GM19193 (cell line): ENCODE measurements around the gene MRGPRG.

Experiments
- POLR2A ChIP-seq: IDR thresholded peaks from 4 replicates; pipeline ENCODE4 v1.6.1; 2011; ENCODE audit not compliant: insufficient read depth, insufficient read length; ENCODE audit errors: extremely low read depth

Gene MRGPRG

DNA sequence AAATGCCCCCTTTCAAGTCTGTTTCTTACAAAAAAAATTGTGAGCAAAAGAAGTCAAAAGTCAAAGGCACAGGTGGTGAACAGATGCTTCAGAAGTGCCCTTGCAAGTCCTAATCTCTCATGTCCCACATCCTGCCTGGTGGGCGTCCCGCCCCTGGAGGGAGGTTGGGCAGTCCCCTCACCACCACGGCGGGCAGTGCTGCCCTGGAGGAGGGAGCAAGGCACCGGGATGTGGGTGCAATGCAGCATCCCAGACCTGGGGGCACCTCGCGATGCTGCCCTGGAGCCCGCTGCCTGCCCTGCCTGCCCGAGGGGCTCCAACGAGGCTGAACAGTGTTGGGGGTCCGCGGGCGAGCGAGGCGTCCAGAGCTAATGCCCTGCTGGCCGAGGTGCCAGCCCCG lies 15.9 kb downstream of the MRGPRG start:
- no peak for TF ChIP-seq POLR2A

DNA sequence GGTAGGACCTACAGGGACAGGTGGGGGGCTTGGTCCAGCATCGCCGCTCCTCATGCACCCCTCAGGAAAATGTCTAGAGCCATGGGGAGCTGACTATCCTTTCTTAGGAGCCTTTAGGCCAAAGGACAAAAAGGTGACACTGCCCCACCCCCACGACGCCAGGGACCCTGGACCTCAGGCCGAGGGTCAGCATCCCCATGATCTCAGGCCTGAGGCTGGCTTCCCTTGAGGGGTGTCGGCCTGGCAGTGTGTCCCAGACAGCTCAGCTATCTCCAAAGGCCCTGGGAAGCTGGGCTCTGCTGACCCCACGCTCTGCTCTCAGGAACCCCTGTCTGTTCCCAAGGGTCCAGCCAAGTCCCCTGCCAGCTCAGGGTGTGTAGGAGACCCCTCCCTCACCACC lies 16.3 kb downstream of the MRGPRG start:
- TF ChIP-seq POLR2A, result no peak

DNA sequence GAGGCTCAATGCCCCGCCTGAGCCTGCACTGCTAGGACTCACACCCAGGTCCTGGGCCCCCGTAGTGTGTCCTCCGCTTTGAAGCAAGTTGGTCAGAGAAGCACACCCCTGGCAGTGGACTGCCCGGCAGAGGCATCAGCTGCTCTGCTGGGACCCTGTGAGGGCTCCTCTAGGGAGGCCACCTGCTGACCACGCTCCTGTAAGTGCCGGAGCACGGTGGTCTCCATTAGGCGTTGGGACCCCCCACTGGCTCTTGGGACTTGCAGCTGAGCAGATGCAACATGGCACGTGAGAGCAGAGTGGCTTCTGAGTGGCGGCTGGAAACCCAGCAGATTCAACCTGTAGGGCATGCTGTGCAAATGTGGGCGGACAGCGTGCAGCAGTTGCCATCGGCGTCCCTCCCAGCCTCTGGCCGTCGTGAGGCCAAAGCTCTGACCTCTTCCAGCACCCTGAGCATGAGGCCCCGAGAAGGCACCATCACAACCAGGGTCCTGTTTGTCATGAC lies 16.9 kb downstream of the MRGPRG start:
- TF ChIP-seq POLR2A, result no peak

DNA sequence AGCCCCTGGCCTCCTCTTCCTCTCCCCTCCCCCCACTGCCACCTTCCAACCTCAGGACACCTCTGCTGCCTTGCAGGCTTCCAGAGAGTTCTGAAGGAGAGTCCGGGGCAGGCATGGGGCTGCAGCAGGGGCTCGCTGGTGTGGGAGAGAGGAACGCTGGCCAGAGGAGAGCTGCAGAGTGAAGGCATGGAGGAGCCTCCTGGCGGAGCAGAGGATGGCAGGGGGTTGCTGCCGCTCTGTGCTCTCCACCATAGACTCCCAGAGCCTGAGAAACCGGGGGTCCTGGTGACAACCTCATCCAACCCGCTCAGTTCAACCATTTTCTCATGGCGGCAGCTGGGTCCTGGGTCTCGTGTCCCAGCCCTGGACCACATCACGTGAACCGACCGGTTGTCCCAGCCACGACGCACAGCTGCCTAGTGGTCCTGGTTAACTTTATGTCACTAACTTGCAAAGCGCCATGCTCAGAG lies 17.5 kb downstream of the MRGPRG start:
- no peak for TF ChIP-seq POLR2A

DNA sequence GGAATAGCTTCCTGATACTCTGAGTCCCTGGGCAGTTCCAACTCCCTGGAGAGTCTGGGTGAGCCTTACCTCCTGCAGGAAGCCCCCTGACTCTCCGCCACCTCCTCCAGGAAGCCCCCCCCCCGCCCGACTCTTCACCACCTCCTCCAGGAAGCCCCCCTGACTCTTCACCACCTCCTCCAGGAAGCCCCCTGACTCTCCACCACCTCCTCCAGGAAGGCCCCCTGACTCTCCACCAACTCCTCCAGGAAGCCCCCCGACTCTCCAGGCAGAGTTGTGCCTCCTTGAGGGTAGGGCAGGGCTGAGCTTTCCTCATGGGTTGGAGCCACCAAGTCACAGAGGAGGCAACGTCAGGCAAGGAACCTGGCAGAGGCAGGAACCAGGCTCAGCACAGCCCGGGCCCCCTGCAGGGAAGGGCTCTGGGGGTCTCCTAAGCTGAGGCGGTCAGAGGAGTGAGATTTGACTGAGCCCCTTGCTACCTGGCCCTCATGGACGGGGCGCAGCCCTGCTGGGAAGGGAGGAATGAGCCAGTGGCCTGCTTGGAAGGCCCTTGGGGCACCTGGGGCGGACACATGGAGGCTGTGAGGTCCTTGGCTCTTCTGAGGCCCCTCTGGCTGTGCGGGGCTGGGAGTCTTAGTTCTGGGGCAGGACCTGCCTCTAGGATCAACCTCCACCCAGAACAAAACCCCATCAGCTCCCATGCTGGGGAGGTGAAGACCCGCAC lies 18.1 kb downstream of the MRGPRG start:
- no peak for TF ChIP-seq POLR2A

DNA sequence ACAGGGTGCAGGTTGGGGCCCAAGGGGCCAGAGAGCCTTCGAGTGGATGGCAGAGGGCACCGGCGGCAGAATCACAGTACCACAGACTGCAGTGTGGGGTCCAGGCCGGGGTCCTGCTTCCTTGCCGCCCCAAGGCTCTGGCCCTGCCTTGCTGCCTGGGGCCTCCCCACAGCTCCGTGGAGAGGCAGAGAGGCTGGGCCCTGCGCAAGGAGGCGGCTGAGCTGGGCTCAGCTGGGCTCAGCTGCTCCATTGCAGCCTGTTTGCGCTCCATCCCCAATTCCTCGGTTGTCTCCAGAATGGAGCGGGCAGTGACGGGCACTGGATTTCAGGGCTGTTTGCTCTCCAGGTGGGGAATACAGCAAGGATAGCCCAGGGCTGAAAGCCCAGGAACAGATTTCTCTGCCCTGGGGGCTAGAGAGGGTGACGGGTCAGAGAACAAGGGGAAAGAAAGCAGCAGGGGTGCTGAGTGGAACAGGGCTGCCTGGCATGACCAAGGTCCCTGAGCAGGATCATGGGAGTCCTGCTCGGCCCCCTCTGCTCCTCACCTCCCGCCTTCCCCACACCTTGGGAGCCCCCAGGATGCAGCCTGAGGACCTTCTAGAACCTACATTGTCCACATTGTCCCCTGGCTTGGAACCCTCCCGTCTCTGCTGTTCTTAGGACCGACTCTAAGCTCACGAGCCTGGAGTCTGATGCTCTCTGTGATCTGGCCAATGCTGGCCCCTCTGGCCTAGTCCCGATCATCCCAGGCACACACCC lies 18.9 kb downstream of the MRGPRG start:
- TF ChIP-seq POLR2A, result no peak

DNA sequence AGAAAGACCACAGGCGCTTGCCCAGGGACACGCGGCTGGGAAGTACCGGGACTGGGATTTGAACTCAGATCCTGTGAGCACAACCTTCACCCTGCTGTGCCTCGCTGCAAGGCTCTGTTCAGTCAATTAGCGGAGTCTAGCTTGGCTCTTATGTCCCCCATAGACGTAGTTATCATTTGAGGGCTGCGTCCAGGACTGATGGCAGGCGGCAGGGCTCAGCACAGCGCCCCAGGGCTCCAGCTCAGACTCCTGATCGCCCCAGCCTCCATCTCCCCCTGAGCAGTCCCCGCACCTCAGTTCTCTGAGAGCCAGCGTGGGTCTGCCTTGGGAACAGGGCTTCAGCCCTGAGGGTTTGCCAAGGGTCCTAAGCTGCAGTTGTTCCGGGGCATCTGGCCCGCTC lies 19.8 kb downstream of the MRGPRG start:
- TF ChIP-seq POLR2A, result no peak

DNA sequence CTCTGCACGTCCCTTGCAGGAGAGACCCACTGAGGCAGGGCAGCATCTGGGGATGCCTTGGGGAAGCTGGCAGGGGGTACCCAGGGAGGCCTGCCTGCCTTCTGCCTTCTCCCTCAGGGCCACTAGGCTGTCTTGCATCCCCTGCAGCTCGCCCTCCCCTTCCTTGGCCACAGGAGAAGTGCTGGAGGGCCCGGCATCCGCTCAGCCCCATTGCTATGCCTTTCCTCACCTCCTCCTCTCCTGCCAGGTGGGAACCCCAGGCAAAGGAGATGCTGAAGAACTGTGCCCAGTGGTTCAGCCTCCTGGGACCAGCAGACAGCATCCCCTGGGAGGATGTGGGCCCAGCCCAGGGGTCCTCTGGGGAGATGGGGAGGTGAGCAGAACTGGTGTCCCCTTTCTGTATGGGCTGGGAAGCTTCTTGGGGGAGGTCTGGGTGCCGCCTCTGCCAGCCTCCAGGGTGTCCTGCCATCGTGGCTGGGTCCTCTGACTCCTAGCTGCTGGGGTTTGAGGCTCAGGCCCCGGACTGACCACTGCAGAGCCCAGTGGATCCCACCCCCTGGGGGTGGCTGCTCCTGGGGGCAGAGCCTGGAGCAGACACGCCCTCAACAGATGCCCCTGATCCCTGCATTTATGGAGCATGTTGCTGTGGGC lies 20.6 kb downstream of the MRGPRG start:
- TF ChIP-seq POLR2A, result no peak

DNA sequence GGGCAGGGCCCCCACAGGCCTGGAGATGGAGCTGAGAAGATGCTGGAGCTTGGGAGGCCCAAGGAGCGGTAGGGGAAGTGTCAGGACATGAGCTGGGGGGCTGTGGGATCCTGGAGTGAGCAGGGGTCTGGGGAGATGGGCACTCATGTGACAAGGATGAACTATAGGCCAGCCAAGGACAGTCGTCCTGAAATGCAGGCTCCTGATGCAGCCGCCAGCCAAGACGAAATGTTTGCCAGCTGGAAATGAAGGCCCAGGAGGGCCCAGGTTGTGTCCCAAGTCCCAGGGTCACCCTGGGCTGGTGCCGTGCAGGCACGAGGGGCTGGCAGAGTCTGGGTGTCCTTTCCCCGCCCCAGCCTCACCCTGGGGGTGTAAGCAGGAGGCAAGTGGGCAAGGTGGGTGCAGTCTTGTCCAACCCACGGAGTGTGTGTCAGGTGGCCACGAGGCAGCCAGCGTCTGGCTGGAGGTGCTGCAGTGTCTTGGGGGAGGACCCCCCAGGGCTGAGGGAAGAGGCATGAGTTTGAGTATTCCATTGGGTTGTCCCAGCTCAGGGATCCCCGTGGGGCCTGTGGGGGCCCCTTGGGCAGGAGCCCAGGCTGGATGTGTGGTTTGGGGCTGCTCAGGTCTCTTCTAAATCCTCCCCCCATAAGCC lies 21.4 kb downstream of the MRGPRG start:
- no peak for TF ChIP-seq POLR2A

DNA sequence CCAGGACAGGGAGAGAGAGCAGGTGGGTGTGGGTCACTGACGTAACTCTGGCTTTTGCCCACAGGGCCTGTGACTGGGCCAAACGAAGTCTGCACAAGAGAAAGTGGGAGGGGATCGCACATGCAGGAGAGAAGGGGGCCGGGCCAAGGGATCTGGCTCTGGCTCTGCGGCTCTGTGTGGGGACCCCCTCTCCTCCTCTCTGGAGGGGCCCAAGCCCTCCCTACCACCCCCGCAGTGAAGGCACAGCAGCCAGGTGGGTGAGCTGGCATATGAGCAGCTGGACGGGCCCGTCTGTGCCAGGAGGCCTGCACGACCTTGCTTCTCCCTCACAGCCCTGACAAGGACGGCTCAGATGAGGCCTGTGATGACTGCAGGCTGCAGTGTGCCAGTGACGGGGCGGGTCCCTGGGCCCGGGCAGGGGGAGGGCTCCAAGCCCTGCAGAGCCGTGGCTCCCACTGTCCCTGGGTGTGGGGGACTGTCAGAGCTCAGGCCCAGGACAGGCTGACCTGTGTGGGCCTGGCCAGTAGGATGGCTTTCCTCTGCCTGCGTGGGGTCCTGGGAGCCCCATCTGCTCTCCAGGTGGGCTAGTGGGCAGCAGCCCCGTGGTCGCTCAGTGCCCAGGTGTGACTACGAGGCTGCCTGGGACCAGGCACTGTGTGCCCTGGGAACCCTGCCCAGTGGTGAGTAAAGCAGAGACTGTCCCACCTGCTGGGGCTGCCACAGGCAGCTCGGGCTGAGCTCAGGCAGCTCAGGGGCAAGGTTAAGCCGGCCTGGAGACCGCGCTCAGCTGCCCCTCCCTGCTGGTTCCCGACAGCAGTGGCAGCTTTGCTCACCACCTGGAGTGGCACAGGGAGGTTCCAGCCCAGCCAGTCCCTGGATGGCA lies 22.2 kb downstream of the MRGPRG start:
- TF ChIP-seq POLR2A, result no peak

DNA sequence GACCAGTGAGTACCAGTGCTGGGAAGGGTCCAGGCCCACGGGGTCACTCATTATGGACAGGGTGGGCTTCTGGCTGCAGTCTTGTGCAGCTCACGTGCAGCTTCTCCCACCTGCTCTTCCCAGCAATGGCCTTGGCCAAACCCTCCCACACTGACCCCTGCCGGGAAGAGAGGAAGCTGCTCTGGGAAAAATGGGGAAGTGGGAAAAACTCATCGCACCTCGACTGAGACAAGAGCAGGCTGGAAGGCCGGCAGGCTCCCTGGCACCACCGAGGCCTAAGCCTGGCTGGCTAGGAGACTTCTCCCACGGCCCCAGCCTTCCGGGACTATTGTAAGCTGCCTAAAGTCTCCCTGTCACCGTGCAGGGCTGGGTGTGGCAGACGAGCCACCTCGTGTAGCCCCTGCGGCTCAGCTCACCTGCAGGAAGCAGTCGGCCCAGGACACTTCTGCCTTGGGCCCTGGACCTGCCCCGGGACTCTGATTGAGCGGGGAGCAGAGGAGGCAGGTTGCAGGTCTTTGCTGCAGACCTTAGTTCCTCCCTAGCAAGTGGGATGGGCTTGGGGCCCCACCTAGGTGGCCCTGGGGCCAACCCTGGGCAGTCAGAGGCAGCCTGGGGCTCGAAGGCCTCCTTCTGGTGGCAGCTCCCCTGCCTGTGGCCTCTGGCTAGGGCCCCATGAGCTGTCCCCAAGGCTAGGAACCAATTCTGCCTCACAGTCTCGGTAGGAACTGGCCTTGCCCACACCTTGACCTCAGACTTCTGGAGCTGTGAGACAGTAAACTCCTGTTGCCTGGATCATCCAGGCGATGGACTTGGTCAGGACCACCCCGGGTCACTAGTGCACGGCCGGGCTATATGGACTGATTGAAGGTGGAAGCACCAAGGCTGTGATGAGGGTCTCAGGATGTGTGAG lies 23.1 kb downstream of the MRGPRG start:
- TF ChIP-seq POLR2A, result no peak

DNA sequence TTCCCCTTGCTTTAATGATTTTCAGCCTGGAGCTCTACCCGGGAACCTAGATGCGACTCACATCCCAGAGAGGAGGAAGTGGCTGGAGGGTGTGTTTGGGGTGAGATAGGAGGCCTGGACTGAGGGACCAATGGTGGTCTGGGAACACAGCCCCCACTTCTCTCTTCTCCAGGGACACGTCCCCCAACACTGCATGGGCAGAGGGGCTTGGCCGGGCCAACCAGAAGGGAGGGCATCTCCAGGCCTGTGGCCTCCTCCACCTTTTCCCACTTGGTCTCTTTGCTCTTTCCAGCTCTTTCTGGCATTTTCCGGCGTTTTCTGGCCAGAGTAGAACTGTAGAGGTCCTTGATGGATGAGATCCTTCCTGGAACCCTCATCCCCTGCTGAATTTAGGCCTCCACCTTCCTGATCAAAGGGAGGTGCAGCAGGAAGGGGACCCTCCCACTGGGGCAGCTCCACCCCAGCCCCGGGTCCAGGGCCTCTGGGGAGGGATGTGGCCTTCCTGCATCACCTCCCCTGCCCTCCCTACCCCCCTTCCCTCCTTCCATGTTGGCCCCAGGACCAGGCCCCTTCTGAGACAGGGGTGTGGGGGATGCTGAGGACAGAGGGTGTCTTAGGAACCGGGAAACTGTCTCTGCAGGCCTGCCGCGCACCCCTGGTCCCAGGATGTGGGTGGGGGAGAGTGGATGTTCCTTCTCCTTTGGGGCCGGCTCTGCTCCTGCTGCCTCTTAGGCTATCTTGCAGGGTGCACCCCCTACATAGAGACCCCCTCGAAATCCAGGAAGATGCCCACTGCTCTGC lies 24.4 kb downstream of the MRGPRG start:
- no peak for TF ChIP-seq POLR2A
